GOT3 (cell line): ENCODE results near the gene SH2D7.

Source experiments
- DNase-seq: peaks from one replicate; lab custom pipeline; 2025; ENCODE audit warnings: mixed read lengths; lab: John Stamatoyannopoulos, UW

SH2D7 gene

DNA sequence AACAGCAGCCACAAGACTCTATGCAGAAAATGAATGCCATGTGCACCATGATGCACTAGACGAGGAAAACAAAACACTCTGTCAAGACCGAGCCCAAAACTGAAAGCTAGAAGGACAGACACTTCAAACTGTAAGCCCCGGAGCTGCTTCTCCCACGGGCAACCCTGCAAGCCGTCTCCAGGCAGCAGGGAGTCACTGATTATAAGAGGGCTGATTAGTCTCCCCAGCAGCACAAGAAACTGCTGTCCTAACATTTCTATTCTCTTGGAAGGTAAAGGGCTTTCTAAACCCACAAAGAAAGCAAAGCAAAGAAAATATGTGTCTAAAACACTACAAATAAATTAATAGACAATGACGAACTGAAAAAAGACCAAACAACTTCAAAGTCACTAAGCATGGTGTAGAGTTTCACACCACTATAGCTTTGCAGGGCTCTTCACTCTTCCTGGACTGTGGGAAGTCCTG is 30.4 kb upstream of the SH2D7 start:
- no peak for DNase-seq

DNA sequence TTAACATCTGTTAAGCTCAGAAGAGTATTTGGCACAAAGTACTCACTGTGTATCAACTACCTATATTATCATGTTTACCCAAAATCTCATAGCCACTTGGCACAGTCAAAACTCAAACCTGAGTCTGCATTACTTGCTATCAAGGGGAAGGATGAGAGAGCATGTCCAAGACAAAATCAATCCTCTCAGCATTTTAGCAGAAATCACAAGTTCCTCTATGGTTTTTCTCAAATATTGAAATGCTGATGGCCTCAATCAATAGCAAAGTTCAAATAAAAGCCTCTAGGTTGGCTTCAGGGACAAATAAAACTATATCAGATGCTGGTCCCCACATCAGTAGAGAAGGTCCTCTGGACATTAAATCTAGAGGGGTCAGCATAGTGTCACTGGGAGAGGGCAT is 29.1 kb upstream of the SH2D7 start:
- no peak for DNase-seq

DNA sequence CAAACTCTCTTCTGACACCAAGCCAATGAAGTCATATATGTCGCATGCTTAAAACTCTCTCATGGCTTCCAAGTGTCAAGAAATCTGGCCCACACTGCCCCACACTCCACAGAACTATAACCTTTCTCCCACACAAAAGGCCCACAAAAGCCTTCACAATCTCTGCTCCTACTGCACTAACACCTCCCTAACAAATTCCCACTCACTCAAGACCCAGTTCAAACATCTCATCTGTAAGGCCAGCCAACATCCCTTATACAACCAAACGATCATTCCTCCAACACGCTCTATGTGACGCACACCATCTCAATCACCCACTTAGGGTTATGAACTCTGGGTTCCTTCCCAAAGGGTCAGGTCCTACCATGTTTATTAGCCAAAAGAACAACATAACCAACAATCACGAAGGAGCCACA is 28.4 kb upstream of the SH2D7 start:
- no peak for DNase-seq

DNA sequence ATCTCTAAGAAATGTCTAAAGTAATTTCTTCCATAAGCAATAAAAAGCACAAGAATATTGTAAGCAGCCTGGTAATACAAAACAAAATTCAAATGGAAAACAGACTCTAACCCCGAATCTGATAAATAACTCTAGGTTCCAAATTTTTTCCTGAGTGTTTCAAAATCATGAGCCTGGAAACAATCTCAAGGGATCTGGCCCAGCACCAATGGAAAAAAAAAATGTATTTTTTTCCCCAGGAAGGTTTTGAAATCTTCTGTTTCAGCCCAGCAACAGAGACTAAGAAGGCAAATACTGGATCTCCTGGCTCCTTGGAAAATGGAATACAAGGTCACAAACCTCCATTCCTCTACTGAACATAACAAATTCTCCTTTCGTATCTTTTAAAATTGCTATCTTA is 27.8 kb upstream of the SH2D7 start:
- no peak for DNase-seq

GRCh38 chr15:78065284-78065872 is 27.0 kb upstream of the SH2D7 start:
- peak; percentile 28 for DNase-seq

DNA sequence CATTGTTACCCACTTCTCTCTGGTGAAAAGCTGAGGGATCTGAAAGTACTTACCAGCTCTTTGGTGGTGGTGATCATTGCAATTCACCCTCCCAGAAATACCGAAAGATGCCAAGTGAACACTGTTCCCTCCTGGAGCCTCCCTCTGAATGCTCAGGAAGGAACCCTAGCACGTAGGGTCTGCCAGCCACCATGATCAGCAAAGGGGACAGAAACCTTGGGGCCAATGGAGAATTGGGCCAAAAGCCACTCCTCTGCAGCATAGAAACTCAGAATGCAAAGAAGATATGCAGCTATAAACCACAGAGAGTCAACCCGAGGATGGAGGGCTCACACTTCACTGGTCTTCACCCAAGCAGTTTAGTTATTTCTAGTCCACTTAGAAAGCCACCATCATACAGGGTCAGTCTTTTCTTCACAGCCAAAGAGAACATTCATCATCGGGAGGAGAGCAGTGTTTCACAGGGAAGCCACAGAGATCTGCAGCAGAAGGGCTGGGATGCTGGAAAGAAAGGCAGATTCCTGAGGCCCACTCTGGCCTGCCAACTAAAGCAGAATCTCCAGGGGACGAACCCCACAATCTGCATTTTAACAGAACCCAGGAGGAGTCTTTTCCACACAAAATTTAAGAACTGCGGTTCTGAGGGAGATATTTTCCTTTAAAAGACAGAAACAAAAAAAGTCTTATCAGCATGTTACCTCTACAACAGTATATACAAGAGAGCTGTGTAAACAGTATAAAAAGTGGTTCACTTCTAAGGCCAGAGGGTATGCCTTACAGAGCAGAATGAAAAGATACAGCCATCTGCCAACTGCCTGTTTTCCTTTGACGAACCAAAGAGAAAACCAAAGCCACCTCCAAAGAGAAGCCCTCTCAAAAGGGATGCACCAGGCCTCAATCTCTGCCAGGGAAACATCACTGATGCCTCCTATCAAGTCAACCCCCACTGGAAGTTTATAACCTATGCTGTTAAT is 26.1 kb upstream of the SH2D7 start:
- no peak for DNase-seq

- DNase-seq, result no peak
These were observed 24.8 kb upstream of the SH2D7 start for GRCh38 chr15:78067328-78068228.

GRCh38 chr15:78069052-78069414 is 23.3 kb upstream of the SH2D7 start:
- no peak for DNase-seq

DNA sequence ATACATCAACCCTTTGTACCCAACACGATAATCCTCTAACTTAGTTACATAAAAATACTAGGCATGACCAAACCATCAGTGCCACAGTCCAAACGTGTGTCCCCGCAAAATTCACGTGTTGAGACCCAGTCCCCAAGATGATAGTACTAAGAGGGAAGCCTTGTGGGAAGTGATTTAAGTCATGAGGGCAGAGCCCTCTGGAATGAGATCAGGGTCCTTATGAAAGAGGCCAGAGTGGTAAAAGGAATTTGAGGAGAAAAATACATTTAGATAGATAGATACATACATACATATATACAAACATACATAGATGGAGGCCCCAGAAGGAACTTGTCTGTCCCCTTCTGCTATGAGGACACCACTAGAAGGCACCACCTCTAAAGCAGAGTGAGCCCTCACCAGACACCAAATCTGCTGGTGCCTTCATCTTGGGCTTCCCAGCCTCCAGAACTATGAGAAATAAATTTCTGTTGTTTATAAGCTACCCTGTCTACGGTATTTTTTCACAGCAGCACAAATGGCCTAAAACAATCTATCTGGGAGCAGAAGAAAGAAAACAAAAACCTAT is 22.8 kb upstream of the SH2D7 start:
- DNase-seq, result no peak

DNA sequence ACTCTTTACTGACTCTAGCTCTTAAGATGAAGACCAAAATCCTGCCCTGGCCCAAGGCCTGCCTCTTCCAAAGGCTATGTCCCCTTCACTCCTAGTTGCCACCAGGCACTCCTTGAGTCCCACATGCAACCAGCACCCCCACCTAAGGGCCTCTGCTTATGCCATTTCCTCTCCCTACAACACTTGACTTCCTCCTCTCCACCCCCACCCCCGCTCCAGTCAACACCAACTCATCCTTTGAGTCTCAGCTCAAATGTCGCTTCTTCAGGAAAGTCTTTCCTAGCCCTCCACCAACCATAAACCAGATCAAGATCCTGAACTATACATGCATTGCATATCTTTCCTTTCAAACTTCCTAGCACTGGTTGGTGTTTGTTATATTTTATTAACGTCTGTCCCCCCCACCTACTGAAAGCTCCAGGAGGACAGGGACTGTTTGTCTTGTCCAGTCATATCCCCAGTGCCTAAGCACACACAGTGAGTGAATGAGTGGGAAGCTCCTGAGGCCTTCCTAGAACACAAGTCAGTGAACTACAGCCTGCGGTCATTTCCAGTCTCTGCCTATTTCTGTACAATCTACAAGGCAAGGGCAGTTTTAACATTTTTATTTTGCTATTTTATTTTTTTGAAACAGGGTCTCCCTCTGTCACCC is 22.2 kb upstream of the SH2D7 start:
- no peak for DNase-seq

- DNase-seq, result no peak
These were observed 21.0 kb upstream of the SH2D7 start for GRCh38 chr15:78071383-78071782.

- DNase-seq, result no peak
These were observed 20.1 kb upstream of the SH2D7 start for GRCh38 chr15:78072080-78072892.

GRCh38 chr15:78073046-78073787 is 19.1 kb upstream of the SH2D7 start:
- no peak for DNase-seq

- no peak for DNase-seq
These were observed 16.7 kb upstream of the SH2D7 start for GRCh38 chr15:78075490-78076230.

- no peak for DNase-seq
These were observed 15.9 kb upstream of the SH2D7 start for GRCh38 chr15:78076231-78077052.

GRCh38 chr15:78077053-78077870 is 15.1 kb upstream of the SH2D7 start, which contains the start of gene TBC1D2B:
TSS of gene TBC1D2B (minus strand) at chr15:78077711. CDS start at chr15:78077652, 59 bp downstream.
- DNase-seq, result no peak

DNA sequence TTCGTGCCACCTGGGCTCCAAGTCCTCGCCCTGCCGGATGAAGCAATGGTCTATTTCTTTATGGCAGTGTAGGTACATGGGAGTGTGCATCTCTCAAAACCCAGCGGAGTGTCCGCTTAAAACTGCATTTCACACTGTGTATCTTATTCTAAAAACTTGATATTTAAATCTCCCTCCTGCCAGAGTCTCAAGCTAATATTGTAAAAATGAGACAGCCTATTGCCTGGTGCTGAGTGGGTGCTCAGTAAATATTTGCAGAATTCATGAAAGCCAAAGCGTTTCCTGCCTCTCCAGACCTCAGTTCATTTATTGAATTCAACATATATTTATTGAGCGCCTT is 14.5 kb upstream of the SH2D7 start:
- DNase-seq, result no peak
